GM21528 (cell line): ENCODE data around the gene SULT1A2.
A peak's percentile ranks its signal among the peaks of the same experiment; 100 is the strongest.
"Not testable (repeated sequence)": the region's sequence is repeated elsewhere in the genome, so short reads cannot be mapped to it uniquely, and the experiment has no call there.

ENCODE experiments used
- ATAC-seq: cut with Tn5 transposase; IDR thresholded peaks from one replicate; pipeline ENCODE4 v1.9.1; 2021; ENCODE audit warnings: mild to moderate bottlenecking, moderate library complexity; ENCODE audit not compliant: unreplicated experiment, low FRiP score

The SULT1A2 gene

DNA sequence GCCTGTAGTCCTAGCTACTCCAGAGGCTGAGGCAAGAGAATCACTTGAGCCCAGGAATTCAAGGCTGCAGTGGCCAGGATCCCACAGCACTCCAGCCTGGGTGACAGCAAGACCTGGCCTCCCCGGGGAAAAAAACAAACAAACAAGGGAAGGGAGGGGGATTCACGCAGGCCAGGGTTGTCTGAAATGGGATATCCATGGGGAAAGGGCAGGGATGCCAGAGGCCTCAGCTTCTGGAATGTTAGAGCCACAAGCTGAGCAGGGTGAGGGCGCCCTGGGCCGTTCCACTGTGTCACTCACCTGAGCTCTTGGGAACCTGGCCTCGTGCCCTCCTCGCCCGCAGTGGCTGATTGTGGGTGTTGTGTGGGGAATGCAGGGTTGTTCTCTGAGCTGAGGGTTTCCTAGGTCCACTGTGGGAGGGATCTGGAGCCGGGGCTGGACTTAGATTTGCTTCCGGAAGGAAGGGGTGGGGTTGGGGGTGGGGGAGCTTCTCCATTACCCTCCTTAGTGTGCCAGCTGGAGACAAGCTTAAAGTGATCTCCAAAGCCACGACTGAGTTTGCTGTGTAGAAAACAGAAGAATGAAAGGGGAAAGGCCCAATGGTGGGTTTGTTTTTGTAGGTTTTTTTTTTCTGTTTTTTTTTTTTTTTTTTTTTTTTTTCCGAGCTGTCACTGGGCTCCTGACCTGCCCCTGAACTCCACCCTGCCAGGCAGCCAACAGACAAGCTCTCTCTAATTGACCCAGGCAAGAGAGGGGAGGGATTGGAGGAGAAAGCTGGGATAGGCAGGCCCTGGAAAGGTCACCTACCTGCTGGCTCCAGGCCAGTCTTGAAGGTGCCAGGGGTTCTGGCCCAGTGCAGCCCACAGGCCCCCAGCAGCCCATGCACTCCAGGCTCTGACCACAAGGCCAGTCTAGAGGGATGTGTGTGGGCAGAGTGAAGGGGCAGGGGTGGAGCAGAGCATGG is 13.1 kb upstream of the SULT1A2 start, which contains the start of gene SULT1A1:
SULT1A1 (minus strand) TSS at position 414 of the 964 bp plus-strand sequence. CDS start 1,189 bp downstream, outside the sequence.
- no peak for ATAC-seq

DNA sequence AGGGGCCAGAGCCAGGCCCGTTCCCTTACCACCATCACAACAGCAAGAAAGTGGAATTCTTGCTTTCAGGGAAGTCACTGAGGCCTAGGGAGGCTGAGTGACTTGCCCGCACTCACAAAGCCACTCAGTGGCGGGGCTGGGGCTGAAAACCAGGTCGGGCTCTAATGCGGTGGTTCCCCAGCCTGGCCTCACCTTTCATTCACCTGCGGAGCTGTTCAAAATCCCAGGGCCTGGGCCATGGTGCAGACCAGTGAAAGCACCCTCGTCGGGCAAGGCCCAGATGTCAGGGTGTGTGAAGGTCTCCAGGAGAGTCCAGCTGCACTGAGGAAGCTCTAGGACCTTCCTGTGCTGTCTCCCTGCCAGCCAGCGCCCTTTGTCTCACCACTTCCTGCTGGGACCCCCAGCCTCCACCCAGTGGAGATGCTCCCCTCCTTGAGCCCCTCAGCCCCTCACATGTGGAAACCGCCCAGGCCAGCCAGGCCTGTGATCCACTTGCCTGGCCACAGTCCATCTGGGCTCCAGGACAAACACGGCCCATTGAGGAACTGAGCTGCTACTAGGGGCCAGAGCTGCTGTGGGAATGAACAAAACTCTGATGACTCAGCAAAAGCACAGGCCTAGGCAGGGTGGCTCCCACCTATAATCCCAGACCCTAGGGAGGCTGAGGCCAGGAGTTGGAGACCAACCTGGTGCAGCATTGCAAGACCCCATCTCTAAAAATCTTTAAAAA is 12.2 kb upstream of the SULT1A2 start:
- ATAC-seq, result not testable (repeated sequence)

DNA sequence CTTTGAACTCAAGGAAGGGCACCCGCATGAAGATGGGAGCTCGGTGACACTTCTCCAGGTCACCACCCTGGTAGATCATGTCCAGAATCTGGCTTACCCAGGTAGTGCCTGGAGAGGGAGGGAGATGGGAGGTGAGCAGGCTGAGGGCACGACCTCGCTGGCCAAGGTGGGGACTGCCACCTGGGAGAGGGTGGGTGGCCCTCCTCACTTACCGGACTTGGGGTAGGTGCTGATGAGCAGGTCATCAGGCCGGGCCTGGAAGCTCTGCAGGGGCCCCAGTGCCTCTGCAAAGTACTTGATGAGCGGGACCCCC is 11.6 kb upstream of the SULT1A2 start:
- not testable (repeated sequence) for ATAC-seq

DNA sequence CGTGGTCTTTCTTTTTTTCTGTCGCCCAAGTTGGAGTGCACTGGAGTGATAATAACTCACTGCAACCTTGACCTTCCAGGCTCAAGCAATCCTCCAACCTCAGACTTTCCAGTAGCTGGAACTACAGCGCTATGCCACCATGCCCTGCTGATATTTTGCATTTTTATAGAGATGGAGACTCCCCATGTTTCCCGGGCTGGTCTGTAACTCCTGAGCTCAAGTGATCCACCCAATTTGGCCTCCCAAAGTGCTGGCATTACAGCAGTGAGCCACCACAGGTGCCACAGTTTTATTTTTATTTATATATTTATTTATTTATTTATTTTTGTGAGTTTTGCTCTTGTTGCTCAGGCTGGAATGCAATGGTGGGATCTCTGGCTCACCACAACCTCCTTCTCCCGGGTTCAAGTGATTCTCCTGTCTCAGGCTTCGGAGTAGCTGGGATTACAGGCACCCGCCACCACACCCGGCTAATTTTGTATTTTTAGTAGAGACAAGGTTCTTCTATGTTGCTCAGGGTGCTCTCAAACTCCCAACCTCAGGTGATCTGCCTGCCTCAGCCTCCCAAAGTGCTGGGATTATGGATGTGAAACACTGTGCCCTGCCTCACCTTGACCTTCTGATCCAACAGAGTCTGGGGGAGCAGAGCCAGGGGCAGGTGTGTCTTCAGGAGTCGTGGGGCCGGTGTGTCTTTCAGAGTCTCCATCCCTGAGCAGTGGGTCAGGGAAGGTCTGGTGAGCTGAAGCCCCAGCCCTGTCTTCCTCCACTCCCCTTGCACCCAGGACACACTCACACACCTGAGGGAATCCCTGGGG is 11.0 kb upstream of the SULT1A2 start:
- ATAC-seq, result not testable (repeated sequence)

DNA sequence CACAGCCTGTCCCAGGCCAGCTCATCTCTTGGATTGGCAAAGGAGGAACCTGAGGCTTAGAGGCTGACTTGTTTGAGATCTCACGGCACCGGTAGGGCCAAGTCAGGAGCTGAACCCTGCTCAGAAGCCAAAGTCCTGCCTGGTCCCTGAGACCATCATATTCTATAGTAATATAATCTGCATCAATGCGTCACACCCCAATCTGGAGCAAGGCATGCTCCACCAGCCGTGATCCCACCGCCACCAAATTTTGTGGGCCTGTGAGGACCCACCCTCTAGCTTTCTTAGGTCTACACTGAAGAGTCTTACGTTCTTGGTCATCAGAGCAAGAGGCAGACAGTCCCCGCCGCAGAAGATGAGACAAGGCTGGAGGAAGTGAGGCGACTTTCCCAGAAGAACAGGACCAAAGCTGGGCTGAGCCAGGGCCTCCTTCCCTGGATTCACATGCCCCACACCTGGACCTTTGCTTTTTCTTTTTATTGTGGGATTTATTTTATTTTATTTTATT is 10.3 kb upstream of the SULT1A2 start:
- no peak for ATAC-seq

DNA sequence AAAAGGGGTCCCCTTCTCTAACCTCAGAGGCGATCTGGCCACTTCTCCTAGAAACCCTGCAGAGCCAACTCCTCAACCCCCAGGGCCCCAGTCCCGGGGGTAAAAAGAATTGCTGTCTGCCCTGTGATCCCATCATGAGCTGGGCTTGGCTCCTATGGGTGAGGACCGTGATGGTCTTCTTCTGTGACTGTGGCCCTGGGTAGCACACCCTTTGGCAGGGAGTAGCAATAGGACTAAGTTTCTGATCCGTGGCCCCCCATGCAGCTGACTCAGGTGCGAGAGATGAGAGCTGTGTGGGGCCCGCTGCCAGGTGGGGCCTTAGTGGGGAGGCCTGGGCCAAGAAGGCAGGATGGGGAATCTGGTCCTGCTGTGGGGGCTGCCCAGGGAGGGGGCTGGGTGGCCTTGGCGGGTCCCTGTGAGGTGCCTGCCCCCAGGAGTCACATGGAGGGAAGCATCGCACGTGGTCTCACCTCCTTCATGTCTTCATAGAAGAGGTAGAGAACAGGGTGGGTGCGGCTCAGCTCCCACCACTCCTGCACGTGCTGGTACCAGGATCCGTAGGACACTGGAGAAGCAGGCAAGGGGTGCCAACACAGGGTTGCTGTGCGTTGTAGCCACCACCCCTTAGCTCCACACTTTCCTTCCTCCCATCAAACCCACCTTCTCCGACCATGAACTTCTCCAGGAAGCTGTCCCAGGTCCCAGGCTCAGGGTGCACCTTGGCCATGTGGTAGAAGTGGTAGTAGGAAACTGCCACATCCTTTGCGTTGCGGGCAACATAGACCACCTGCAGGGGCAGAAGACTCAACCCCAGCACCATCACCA is 9.7 kb upstream of the SULT1A2 start:
- ATAC-seq, result no peak

DNA sequence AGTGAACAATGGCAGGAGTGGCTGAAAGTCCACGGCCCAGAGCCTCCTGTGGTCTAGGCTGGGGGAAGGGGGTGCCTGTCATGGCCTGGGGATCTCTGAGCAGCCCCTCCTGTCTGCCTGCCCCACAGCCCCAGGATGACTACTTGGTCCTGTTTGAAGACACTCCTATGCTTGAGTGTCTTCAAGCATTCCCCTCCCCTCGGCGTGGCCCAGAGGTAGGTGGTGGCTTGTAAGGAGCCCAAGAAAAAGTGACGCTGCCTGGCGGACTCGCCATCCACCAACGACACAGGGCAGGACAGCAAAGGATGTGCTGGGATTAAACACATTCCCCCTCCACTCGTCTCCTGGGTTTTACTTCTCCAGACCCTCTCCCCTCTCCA is 7.3 kb upstream of the SULT1A2 start:
- ATAC-seq, result no peak

DNA sequence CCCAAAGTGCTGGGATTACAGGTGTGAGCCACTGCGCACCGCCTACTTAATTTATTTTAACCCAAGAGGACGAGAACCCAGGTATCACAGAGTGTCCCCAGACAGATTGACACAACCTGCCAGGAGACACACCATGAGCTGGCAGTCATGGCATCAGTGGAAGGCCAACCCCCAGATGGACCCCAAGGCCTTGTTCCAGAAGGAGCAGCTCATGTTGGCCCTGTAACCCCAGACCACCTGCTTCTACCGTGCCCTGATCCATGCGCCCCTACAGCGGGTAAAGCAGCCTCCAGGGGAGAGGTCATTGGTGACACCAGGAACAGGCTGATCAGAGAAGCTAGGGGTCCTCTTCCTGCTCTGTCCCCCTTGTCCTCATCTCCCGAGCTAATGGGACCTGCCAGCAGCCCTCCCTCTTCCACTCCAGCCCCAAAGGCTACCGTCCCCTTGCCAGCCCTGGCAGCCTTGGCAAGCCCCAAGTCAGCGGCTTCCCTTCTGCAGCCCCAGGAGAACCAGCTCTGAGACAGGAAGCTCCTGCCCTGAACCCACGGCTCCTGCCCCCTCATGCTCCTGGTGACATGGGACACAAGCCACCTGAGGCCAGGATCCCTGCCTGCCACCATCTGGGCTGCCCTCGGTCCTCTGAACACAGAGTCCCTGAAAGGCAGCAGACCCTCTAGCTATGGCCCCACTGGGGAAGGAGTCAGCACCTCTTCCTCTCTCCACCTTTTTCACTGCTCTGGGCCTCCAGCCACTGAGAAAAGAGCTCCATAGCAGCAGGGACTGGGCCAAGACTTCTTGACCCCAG is 6.7 kb upstream of the SULT1A2 start:
- no peak for ATAC-seq

DNA sequence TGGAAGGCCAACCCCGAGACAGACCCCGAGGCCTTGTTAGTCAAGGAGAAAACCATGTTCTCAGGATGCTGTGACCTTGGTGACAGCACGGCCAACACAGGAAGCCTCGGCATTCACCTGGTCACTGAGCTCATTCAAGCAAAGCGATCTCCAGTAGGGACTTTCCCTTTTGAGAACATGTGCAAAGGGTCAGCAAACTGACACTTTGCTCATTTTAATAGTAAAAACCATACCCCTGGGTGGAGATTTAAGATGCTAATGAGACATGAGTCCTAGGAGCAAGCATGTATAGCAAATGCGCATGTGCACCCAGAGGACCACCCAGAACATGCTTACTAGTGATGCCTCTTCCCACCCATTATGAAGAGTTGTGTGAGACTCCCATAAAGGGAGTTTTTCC is 5.7 kb upstream of the SULT1A2 start:
- ATAC-seq, result no peak

DNA sequence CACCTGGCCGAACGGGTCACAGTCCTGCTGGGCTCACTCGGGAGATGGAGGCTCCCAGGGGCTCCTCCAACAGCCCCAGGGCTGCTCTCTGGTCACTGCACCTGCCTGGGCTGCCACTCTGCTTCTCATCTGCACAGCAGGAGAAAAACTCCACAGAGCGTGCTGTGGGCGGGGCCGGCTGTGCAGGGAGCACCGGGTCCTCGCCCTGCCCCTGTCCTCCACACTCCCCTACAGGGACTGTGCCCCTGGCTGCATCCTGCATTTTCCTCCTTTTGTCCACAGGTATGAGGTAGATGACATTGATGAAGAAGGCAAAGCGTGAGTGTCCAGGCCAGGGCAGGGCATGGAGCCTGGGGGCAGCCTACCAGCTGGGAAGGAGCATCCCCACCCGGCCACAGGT is 5.2 kb upstream of the SULT1A2 start:
- not testable (repeated sequence) for ATAC-seq

DNA sequence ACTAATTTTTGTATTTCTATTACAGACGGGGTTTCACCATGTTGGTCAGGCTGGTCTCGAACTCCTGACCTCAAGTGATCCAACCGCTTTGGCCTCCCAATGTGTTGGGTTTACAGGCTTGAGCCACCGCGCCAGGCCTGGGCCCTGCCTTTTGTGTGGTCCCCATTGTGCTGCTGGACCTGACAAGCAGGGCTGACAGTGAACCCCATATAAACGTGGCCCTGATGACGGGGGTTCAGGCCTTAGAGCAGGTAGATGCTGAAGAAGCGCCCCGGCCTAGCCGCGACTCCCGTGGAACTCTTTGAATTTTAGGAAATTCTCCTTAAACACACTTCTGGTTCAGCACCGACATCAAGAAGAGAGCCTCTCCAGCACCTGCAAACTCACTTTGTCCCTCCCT is 4.7 kb upstream of the SULT1A2 start:
- ATAC-seq, result not testable (repeated sequence)

DNA sequence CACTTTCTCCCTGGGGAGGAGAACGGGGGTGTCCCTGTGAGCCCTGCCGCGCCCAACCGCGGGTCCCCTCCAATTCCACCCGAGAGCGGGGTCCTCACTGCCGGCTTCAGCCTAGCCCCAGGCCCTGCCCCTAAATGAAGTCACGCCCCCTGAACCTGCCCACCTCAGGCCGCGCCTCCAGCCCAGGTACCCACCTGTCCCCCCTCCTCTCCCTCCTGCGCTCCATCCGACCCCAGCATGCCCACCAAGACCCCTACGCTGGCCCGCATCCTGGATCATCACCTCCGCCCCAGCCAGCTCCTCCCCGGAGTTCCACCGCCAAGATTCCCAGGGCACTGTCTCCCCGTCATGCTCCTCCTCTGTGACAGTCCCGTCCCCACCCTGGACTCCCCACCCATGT is 4.1 kb upstream of the SULT1A2 start:
- not testable (repeated sequence) for ATAC-seq

DNA sequence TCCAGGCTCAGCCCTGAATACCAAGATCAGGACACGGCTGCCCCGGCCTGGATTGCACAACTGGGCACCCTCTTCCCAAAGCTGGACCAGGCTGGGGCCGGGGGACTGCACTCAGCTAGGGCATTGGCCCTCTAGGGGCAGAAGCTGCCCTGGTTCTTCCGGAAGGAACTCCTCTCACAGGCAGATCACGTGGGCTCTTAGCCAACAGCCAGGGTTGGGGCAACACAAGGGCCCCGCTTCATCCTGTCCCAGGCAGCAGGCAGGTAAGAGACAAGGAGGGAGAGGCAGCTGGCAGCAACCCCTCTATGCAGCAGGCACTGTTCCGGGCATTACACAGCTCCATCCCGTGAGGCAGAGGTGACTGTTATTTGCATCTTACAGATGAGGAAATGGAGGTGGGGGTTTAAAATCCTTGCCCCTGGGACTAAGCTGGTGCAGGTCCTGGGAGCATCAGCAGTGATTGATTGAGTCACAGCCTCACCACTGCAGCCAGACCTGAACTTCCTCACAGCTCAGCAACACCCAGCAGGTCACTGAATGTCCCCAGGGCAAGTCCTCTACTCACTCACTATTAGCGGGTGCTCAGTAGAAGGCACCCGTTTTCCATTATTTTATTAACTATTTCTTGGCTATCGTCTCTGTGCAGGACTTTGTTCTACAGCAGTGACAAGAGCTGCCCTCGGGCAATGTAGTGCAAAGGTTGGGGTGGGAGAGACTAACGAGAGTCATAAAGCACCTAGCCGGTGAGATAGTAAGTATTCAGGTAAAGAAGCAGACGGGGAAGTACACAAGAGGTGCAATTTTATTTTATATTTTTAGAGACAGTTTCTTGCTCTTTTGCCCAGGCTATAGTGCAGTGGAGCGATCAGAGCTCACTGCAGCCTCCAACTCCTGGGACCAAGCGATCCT is 2.8 kb upstream of the SULT1A2 start:
- ATAC-seq, result peak; percentile 58

DNA sequence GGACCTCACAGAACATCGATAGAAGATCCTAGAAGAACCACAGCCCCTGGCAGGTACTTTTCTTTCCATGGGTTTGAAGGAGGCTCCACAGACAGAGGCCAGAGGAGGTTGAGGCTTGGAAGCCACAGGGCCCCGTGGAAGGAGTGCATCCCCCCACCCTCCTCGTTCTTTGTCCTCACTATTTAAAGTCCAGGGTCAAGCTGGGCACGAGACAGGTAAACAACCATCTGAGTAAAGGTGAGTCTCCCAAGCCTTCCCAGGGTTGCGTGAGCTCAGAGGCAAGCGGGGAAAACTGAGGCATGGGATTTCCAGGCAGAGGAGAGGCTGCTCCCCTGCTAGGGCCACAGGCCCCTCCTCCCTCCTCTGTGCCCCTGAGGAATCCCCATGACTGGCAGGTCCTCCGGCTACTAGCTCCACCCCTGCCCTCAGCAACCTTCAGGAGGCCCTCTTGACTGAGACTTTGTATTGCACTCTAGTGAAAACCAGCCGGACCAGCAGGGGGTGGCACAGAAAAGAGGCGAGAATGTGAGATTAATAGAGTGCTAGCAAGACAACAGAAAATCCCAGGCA is 927 bp upstream of the SULT1A2 start:
- no peak for ATAC-seq

DNA sequence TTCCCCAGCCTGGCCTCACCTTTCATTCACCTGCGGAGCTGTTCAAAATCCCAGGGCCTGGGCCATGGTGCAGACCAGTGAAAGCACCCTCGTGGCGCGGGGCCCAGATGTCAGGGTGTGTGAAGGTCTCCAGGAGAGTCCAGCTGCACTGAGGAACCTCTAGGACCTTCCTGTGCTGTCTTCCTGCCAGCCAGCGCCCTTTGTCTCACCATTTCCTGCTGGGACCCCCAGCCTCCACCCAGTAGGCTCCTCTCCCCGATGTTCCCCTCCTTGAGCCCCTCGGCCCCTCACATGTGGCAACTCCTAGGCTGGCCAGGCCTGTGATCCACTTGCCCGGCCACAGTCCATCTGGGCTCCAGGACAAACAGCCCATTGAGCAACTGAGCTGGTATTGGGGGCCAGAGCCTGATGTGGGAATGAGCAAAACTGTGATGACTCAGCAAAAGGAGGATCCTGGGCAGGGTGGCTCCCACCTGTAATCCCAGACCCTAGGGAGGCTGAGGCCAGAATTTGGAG is 677 bp downstream of the SULT1A2 start:
- ATAC-seq, result no peak

DNA sequence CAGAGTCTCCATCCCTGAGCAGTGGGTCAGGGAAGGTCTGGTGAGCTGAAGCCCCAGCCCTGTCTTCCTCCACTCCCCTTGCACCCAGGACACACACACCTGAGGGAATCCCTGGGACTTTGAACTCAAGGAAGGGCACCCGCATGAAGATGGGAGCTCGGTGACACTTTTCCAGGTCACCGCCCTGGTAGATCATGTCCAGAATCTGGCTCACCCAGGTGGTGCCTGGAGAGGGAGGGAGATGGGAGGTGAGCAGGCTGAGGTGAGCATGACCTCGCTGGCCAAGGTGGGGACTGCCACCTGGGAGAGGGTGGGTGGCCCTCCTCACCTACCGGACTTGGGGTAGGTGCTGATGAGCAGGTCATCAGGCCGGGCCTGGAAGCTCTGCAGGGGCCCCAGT is 1.4 kb downstream of the SULT1A2 start:
- ATAC-seq, result not testable (repeated sequence)

DNA sequence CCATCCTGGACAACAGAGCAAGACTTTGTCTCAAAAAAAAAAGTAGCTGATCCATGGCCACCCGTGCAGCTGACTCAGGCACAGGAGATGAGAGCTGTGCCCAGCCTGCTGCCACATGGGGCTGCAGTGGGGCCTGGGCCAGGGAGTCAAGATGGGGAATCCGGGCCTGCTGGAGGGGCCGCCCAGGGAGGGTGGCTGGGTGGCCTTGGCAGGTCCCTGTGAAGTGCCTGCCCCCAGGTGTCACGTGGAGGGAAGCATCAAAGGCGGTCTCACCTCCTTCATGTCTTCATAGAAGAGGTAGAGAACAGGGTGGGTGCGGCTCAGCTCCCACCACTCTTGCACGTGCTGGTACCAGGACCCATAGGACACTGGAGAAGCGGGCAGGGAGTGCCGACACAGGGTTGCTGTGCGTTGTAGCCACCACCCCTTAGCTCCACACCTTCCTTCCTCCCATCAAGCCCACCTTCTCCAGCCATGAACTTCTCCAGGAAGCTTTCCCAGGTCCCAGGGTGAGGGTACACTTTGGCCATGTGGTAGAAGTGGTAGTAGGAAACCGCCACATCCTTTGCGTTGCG is 3.8 kb downstream of the SULT1A2 start:
- no peak for ATAC-seq
